Stimulated activated CD4-positive, alpha-beta T cell treated with anti-CD3 and anti-CD28 coated beads, Interleukin-2, amount 100 ng/mL, for 24 hours (primary cell): ENCODE results near the gene SUSD2.
"Not testable (repeated sequence)": the region's sequence is repeated elsewhere in the genome, so short reads cannot be mapped to it uniquely, and the experiment has no call there.

Source experiments
- DNase-seq, 2 donors: peaks; one replicate each; pipeline ENCODE4 v3.0.0-alpha.2; 2020

Gene SUSD2

GRCh38 chr22:24177045-24177444 lies 4.2 kb upstream of the SUSD2 start:
- DNase-seq, result no peak

GRCh38 chr22:24177456-24177855 lies 3.8 kb upstream of the SUSD2 start:
- no peak for DNase-seq

- no peak for DNase-seq
Measured at GRCh38 chr22:24178021-24178431, 3.3 kb upstream of the SUSD2 start.

GRCh38 chr22:24178502-24179440 lies 2.5 kb upstream of the SUSD2 start:
- DNase-seq, result no peak

DNA sequence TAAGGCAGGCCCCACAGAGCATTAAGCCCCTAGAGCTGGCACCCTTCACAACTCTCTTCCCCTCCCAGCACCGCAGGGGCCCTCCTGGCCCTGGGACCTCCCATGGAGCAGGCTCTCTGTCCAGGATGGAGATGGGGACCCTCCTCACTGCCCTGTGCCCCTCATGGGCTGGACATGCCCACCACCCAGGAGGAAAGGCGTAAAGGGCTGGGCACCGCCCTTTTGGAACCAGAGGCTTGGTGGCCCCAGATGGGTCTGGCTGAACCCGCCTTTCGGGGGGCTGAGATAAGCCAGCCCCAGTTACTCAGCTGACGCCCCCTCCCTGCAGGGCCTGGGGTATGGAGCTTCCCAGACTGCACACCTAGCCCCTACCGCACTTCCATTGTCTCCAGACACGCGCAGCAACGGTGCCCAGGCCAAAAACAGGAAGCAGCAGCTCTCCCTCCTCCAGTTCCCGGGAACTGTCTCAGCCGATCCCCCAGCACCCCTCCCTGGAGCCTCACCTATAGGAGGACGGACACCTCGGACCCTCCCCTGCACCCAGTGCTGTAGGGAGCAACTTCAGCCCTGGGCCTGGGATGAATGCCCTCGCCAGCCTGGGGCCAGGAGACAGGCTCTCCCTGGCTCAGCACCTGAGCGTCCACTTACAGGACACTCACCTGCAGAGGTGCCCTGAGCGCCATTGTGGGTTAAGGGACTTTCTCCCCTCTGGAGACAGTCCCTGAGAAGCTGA lies 1.6 kb upstream of the SUSD2 start:
- no peak for DNase-seq

DNA sequence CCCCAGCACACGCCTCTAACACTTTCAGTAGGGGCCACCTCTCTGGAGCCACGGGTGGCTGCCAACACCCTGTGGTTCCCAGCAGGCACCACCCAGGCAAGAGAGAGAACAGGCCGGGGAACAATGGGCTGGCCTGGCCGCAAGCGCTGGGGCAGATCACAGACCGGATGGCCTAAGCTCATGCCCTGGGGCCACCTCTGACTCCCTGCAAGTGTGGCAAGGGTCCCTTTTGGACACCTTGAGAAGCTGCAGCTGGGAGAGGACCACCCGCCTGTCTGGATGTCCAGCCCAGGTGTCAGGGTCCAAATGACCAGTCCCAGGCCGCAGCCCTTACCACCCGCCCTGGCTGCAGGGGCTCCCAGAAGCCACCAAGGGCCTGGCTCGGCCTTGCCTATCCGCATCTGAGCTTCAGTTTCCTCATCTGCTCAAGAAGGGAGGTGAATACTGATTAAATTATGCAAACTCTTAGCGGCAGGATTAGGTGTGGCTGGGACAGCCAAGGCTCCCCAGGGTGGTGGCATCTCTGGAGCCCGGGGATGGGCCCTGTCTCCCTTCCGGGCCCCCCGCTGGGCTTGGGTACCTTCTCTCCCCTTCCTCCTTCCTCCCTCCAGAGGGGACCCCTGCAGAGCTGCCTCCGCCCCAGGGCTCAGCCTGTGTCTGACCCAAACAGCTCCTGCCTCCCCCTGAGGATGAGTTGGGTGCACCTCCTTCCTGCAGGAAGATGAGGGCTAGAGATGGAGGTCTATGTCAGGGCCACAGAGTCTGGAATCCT lies 785 bp upstream of the SUSD2 start:
- DNase-seq, result no peak

DNA sequence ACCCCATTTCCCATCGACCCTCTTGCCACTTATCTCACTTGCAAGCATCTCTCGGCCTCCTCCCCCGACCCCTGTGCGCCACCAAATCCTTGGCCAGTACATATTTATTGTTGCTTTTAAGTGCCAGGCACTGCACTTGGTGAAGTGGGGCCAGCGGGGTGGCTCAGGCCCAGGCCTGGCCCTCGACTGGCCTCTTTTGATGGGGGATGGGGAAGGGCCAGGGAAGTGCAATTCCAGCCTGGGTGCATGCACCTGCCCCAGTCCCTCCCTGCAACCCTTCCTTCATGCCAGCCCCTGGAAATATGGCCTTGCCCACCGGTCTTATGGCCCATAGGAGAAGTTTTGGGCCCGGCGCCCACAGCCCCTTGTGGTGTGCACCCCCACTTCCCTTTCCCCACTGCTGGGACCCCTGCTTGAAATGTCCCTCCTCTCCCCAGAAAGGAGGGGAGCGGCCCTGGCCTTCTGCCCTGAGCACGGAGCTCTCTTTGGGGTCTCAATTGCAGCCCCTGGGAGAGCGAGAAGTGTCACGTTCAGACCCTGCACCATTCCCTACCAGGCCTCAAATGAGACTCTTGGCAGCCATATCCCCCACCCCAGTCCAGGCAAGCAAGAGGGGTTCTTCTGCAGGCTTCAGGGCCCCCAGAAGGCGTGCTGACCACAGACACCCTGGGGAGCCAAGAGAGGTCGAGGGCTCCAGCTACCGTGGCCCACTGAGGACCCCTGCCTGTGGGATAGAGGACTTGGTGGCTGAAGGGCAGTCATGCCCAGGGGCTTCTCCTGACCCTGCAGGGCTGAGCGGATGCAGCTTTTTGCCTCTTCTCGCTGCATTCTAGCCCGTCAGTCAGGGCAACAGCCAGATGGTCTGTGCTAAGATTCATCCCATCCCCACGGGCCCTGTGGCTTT lies 961 bp downstream of the SUSD2 start:
- no peak for DNase-seq

- not testable (repeated sequence) for DNase-seq
Measured at GRCh38 chr22:24182900-24183246, 1.6 kb downstream of the SUSD2 start.

GRCh38 chr22:24183321-24184031 lies 2.2 kb downstream of the SUSD2 start:
- no peak for DNase-seq

DNA sequence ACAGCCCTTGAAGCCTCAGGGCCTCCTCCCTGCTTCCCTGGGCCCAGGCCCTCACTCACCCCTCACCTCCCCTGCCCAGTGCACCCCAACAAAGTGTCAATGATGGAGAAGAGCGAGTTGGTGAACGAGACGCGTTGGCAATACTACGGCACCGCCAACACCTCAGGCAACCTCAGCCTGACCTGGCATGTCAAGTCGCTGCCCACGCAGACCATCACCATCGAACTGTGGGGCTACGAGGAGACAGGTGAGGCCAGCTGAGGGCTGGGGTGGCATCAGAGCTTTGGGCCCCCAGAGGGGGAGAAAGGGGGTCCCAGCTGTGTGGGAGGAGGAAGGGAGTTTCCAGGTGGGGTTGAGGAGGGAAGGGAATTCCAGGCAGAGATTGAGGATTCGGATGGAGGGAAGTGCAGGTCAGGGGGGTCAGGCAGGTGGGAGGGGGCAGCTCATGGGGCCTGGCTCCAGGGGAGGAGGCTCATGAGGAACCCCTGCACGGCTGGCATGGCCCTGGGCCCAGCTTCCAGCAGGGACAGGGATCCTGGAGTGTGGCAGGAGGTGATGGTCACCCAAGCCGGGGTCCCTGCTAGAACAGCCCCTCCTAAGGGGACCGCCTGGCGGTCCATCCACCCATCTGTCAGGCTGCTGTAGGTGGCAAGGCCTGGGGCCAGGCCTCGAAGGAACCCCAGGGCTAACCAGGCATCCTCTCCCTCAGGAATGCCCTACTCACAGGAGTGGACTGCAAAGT lies 2.9 kb downstream of the SUSD2 start:
- no peak for DNase-seq

DNA sequence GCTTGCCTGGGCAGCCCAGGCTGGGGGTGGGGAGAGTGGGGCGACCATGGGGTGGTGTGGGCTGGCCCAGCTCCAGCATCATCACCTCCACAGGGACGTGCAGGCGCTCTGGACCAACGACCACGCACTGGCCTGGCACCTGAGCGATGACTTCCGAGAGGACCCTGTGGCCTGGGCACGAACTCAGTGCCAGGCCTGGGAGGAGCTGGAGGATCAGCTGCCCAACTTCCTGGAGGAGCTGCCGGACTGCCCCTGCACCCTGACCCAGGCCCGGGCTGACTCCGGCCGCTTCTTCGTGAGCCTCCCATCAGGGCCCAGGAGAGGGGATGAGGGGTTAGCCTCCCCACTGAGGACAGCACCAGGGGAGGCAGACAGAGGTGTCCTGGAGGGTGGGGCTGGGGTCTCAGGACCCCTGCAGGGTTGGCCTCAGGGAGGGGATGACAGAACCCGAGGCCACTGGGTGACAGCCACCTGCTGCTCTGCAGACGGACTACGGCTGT lies 3.8 kb downstream of the SUSD2 start:
- DNase-seq, result no peak

DNA sequence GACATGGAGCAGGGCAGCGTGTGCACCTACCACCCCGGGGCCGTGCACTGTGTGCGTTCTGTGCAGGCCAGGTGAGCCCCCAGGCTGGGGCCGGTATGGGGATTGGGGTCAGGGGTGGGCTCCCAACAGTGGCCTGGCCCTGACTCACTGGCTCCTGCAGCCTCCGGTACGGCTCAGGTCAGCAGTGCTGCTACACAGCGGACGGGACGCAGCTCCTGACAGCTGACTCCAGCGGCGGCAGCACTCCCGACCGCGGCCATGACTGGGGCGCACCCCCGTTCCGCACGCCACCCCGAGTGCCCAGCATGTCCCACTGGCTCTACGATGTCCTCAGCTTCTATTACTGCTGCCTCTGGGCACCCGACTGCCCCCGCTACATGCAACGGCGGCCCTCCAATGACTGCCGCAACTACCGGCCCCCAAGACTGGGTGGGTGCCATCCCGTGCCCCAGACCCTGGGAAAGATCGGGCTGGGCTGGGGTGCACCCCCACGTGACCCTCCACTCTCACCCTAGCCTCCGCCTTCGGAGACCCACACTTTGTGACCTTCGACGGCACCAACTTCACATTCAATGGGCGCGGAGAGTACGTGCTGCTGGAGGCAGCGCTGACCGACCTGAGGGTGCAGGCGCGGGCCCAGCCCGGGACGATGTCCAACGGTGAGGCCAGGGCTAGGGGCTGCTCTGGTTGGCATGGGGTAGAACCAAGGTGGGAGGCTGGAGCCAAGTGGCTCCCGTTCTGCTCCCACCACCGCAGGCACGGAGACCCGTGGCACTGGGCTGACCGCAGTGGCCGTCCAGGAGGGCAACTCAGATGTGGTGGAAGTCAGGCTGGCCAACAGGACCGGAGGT lies 4.4 kb downstream of the SUSD2 start:
- no peak for DNase-seq

DNA sequence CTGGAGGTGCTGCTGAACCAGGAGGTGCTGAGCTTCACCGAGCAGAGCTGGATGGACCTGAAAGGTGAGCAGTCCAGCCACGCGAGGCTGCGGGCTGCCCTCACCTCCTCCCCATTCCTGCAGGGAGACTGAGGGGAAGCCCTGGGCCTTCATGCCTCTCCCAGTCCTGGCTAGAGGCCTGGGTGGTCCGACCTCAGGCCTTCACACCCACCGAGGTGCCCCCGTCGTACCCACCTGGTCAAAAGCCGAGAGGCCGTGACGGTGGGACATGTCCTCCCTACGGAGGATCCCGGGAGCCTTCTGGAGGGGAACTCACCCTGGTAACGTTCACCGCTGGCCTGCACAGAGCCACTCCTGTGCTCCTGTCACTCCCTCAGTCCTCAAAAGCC lies 5.1 kb downstream of the SUSD2 start:
- no peak for DNase-seq

DNA sequence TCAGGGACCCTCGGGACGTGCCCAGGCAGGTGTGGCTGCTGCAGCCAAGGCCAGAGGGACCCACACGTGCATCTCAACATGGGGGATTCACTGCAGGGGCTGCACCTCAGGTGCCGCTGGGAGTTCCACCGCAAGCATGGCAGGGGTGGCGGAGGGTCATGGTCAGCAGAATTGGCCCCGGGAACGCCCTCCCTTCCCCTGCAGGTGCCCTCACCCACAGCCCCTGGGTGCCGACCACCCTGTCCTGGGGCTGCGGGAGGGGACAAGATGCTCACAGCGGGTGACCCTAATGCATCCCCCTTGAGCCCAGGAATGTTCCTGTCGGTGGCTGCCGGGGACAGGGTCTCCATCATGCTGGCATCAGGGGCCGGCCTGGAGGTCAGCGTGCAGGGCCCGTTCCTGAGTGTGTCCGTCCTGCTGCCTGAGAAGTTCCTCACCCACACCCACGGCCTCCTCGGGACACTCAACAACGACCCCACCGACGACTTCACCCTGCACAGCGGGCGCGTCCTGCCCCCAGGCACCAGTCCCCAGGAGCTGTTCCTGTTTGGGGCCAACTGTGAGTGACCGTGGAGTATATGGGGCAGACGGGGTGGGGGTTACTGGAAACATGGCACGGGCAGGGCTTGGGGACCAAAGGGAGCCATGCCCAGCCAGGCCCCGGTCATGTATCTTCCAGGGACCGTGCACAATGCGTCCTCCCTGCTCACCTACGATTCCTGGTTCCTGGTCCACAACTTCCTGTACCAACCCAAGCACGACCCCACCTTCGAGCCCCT lies 5.8 kb downstream of the SUSD2 start:
- DNase-seq, result no peak

- no peak for DNase-seq
Measured at GRCh38 chr22:24187731-24188644, 6.7 kb downstream of the SUSD2 start.

- DNase-seq, result no peak
Measured at GRCh38 chr22:24188705-24189248, 7.5 kb downstream of the SUSD2 start.
